Measurements from ENCODE around the gene SRGAP1.

The SRGAP1 gene

GRCh38 chr12:63968673-63969072 is 124.2 kb downstream of the SRGAP1 start:
- no peak for DNase-seq (ENCODE audit: low spot score)

- no peak for DNase-seq (ENCODE audit: low spot score)
These were observed 132.4 kb downstream of the SRGAP1 start for GRCh38 chr12:63976902-63977395.

DNA sequence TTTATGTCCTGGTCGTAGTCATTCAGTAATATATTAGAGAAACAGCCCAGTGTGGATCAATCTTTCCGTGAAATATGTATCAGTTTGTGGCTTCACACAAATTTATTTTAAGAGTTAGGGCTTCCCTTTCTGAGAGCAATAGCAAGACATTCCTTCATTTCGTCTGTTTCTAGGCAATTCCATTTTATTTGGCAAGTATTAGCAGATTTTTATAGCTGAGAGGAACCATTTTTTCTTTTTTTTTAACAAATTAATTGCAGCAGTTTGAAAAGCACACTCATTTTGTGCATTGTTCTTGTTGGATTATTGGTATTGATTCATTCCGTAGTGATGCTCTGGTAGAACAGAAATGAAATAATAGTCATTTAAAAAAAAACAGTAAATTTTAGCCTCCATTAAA is 132.9 kb downstream of the SRGAP1 start:
- DNase-seq (ENCODE audit: low spot score) = no peak

- DNase-seq (ENCODE audit: low spot score) = no peak
These were observed 134.0 kb downstream of the SRGAP1 start for GRCh38 chr12:63978519-63978918.

DNA sequence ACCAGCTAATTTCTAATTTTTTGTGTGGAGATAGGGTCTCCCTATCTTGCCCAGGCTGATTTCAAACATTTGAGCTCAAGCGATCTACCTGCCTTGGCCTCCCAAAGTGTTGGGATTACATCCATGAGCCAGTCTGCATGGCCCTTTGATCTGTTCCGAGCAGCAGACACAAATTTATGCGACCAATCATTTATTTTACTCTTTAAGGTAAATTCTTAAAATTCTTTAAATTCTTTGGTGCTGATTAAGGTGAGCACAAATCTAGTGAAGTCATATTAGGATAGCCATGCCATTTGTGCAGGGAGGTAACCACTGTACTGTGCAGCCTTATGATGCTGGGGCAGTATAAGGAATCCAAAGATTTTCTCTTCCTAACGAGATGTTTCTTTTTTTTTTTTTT is 135.7 kb downstream of the SRGAP1 start:
- no peak for DNase-seq (ENCODE audit: low spot score)

- DNase-seq (ENCODE audit: low spot score) = no peak
These were observed 136.8 kb downstream of the SRGAP1 start for GRCh38 chr12:63981343-63981742.

GRCh38 chr12:63982604-63983295 is 138.2 kb downstream of the SRGAP1 start:
- no peak for DNase-seq (ENCODE audit: low spot score)

- DNase-seq (ENCODE audit: low spot score) = no peak
These were observed 141.0 kb downstream of the SRGAP1 start for GRCh38 chr12:63985456-63985855.

- DNase-seq (ENCODE audit: low spot score) = no peak
These were observed 141.4 kb downstream of the SRGAP1 start for GRCh38 chr12:63985945-63986344.

- DNase-seq (ENCODE audit: low spot score) = no peak
These were observed 144.9 kb downstream of the SRGAP1 start for GRCh38 chr12:63989301-63989845.

DNA sequence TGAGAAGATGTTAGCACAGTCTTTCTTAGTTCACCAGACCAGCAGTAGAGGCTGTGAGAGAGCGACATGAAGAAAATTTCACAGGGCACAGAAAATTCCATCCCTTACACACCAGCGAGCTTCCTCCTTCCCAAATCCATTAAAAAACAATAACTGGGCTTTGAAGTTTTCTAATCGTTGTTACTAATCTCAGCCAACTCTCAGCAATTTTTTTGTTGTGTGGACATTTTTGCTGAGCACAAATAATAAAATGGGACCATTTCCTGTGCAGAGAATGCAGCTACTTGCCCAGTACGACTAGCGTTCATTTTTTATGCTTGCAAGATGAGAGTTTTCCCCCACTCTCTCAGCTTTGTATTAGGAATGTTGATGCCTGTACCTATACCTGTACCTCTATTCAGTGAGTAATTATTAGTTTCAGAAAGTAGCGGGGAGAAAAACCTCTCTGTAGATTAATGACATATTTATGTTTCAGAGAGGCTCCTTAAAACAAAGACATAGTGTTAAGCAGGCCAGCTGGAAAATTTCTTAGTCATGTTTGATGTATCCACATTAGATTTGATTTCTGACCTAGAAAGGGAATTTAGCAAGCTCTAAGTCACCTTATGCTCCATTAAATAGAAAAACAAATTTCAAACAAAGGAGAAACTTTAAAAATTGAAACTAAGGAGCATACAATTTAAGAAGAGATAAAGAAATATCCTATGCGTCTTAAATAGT is 146.5 kb downstream of the SRGAP1 start:
- no peak for DNase-seq (ENCODE audit: low spot score)

- no peak for DNase-seq (ENCODE audit: low spot score)
These were observed 150.2 kb downstream of the SRGAP1 start for GRCh38 chr12:63994704-63995103.

DNA sequence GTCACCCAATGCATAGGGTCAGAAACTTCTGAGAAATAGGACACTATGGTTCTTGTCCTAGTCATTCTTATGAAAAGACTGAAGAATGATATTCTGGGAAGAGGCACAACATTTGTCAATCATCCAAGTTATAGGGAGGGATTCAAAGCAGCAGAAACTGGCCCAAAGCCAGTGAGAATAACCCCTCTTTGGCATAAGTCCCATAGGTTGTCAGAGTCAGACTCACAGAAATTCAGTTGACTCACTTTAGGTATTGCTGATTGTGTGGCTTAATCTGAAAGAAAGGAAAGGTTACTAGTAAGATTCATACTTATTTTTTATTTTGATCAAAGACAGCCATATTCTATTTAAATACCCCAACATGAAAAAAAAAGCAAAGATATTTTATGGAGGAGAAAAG is 151.0 kb downstream of the SRGAP1 start:
- DNase-seq (ENCODE audit: low spot score) = no peak

DNA sequence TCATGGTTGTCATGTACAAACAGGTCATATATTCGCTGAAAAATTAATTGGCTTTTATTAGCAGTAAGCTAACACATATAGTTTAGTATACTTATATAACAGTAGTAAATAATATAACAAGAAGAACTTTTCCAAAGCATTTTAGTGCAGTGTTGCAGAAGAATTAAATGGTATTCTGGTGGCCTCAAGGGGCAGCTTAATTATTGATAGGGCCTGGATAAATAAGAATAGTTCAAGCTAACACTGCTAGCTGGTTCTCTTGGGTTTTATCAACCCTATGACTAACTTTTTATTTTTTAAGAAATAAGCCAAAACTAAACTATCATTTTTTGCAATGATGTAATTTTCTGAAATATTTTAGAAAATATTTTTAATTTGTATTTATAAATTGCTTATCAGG is 152.1 kb downstream of the SRGAP1 start:
- DNase-seq (ENCODE audit: low spot score) = no peak

- DNase-seq (ENCODE audit: low spot score) = no peak
These were observed 152.7 kb downstream of the SRGAP1 start for GRCh38 chr12:63997198-63997597.

DNA sequence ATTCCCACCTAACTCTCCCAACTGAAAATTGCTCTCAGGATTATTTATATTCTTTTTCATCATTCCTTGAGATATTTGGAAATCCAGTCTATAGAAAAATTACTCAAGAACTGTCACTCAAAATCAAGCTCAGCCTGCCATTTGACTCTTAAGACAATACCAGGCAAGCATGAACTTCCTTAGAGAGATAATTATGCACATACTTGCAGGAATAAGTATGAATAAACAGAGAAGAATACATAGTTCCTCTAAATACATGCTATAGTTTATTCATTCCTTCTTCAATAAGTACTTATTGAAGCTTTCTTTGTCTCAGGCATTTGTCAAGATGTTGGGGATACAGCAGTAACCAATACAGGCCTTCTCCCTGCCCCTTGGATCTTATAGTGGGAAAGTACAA is 154.1 kb downstream of the SRGAP1 start:
- no peak for DNase-seq (ENCODE audit: low spot score)

DNA sequence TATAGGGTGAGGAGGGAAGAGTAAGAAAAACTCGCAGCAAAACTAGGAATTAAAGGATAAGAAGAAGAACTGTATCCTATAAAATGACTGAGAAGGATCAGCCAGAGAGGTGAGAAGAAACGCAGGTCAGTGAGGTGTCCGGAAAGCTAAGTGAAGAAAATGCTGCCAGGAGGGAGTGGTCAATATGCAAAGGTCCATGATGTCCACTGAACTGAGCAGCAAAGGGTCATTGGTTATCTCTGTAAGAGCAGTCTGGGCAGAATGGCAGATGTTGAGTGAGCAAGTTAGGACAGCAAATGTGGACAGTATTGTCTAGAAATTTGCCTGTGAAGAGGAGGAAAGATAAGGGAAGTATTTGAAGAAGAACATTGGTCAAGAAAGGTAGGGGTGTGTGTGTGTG is 155.4 kb downstream of the SRGAP1 start:
- DNase-seq (ENCODE audit: low spot score) = no peak

- no peak for DNase-seq (ENCODE audit: low spot score)
These were observed 156.9 kb downstream of the SRGAP1 start for GRCh38 chr12:64001439-64001838.

- DNase-seq (ENCODE audit: low spot score) = no peak
These were observed 160.1 kb downstream of the SRGAP1 start for GRCh38 chr12:64004641-64005040.

DNA sequence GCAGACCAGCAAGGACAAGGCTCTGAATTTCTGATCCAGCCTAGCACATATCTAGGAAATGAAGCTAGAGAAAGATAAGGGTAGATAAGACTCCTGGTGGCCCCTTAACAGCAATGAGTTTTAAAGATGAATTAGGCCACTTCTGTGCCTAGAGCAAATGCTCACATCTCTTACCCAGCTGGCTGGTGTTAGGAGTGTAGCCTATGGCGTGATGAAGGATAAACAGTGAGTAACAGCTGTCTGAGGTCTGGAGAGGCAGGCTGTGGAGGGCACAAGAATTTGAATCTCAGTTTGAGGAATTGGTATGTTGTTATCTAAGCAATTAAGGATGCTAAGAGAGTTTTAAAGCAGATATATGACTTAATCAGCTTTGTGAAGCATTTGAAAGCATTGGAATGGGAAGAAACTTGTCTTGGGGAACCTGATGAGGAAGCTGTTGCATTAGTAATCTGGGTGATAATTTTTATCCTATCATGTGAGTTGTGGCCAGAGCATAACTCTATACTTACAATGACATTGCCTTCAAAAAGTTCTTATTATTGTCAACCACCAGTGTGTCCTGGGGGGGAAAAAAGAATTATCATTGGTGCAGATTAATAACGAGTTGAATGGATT is 161.8 kb downstream of the SRGAP1 start:
- DNase-seq (ENCODE audit: low spot score) = no peak

DNA sequence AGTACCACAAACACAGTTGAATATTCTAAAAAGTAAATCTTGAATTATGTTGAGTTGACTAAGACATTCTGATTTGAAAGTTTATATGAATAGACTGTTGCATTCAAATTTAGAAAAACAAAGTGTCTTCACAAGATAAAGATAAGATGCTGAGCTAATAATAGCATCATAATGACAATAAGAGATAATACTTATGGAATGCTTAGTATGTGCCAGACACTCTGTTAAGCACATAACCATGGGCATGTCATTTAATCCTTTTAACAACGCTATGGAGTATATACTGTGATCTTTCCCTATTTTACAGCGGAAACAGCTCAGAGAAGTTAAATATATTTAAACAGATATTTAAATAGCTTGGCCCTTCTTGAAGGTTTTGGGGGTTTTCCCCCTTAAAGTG is 163.4 kb downstream of the SRGAP1 start:
- no peak for DNase-seq (ENCODE audit: low spot score)

DNA sequence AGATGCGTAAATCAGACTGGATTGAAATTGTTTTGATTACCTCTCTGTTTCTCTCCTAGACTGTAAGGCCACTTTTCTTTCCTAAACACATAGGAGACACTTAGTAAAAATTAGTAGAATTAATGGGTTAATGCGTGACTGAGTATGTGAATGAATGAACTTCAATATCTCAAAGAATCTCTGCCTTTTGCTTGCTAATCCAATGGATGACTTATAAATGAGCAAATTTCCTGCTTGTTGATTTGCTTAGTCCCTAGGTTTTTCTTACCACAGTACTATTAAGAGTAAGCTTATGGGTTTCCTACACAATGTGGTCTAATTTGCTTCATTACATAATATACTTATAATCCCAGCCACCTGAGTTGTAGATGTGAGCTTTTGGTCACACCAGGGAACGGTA is 164.1 kb downstream of the SRGAP1 start:
- DNase-seq (ENCODE audit: low spot score) = no peak
